ENCODE measurements around the gene MEN1. TPM values are rescaled to one million over a fixed set of nuclear protein-coding genes. Genes with fewer than 3 reads are reported as not detected.

MEN1 gene
- total RNA-seq, 1 donor from 2014 or later, result 61.5 TPM

- H3K27ac Mint-ChIP-seq, result peak within 1 kb of the TSS; percentile 93
- DNase-seq (ENCODE audit: low spot score, unreplicated experiment), result peak; percentile 77
- H3K36me3 Mint-ChIP-seq (ENCODE audit: insufficient read depth), result peaks cover 6% of the 10 kb centered on the region
Measured at GRCh38 chr11:64803158-64803845, 7.0 kb downstream of the MEN1 start, which contains the start of gene MAP4K2. Gene MAP4K2 (minus strand): TSS chr11:64803214. CDS start chr11:64803149, 65 bp downstream.

GRCh38 chr11:64802370-64803157, 7.8 kb downstream of the MEN1 start:
- Mint-ChIP-seq H3K36me3 (ENCODE audit: insufficient read depth) (peaks cover 6% of the 10 kb centered on the region), H3K4me3 (ENCODE audit: low read depth) (peak overlapping the region; percentile 60), H3K27ac (no peak overlapping the region), H3K4me1 (ENCODE audit: low read depth) (peaks cover 8% of the 10 kb centered on the region), H3K9me3 (ENCODE audit: low read depth) (no peaks in the 10 kb centered on the region), H3K27me3 (no peaks in the 10 kb centered on the region)
- no peak for TF ChIP-seq CTCF (IDR thresholded peaks at IDR 0.05; ENCODE audit: unreplicated experiment)
- DNase-seq (ENCODE audit: low spot score, unreplicated experiment), result no peak

More at GRCh38 chr11:64803158-64803845, 7.0 kb downstream of the MEN1 start, which contains the start of gene MAP4K2:
- TF ChIP-seq CTCF (IDR thresholded peaks at IDR 0.05; ENCODE audit: unreplicated experiment), result peak; percentile 37
- H3K4me1 Mint-ChIP-seq (ENCODE audit: low read depth), result peaks cover 8% of the 10 kb centered on the region
- no peaks in the 10 kb centered on the region for H3K27me3 Mint-ChIP-seq
- H3K4me3 Mint-ChIP-seq (ENCODE audit: low read depth), result peak within 1 kb of the TSS; percentile 86
- H3K9me3 Mint-ChIP-seq (ENCODE audit: low read depth), result no peaks in the 10 kb centered on the region

- DNase-seq (ENCODE audit: low spot score, unreplicated experiment), result no peak
- Mint-ChIP-seq H3K4me1 (ENCODE audit: low read depth) (peaks cover 8% of the 10 kb centered on the region), H3K9me3 (ENCODE audit: low read depth) (no peaks in the 10 kb centered on the region), H3K27ac (no peak overlapping the region), H3K27me3 (no peaks in the 10 kb centered on the region), H3K4me3 (ENCODE audit: low read depth) (peak overlapping the region; percentile 60), H3K36me3 (ENCODE audit: insufficient read depth) (peaks cover 6% of the 10 kb centered on the region)
- TF ChIP-seq CTCF (IDR thresholded peaks at IDR 0.05; ENCODE audit: unreplicated experiment), result no peak
Measured at GRCh38 chr11:64801561-64802369, 8.6 kb downstream of the MEN1 start.

- TF ChIP-seq CTCF (IDR thresholded peaks at IDR 0.05; ENCODE audit: unreplicated experiment), result no peak
- peaks cover 3% of the 10 kb centered on the region for H3K36me3 Mint-ChIP-seq (ENCODE audit: insufficient read depth)
- H3K9me3 Mint-ChIP-seq (ENCODE audit: low read depth), result no peaks in the 10 kb centered on the region
- H3K27ac Mint-ChIP-seq, result no peak overlapping the region
- no peaks in the 10 kb centered on the region for H3K27me3 Mint-ChIP-seq
- no peak overlapping the region for H3K4me3 Mint-ChIP-seq (ENCODE audit: low read depth)
- H3K4me1 Mint-ChIP-seq (ENCODE audit: low read depth), result peaks cover 8% of the 10 kb centered on the region
- no peak for DNase-seq (ENCODE audit: low spot score, unreplicated experiment)
Measured at GRCh38 chr11:64801158-64801464, 9.2 kb downstream of the MEN1 start.
